ENCODE measurements around the gene CAST. TPM values are rescaled to one million over a fixed set of nuclear protein-coding genes. Genes with fewer than 3 reads are reported as not detected.

The CAST gene
- total RNA-seq, 2 experiments from 2014 or later, result 124 to 131 TPM

- POLR2A ChIA-PET, result no interaction called here
- H3K4me3 Mint-ChIP-seq, result no peak overlapping the region
- intact Hi-C loops (cut with micrococcal nuclease), result no loop called here
These were observed 25.6 kb upstream of the CAST start for GRCh38 chr5:96636594-96636993.

GRCh38 chr5:96637196-96637595 is 25.0 kb upstream of the CAST start:
- ATAC-seq (no peak), DNase-seq (no peak)
- no peak overlapping the region for H3K27ac Mint-ChIP-seq
- CTCF ChIA-PET, result interaction anchor here (1.0 to 2.3 kb wide), 4 partner anchors 15 to 294 kb away, joined by 3 to 5 read pairs (median 4); no protein-coding TSS in a partner anchor
- no peak for TF ChIP-seq CTCF (IDR thresholded peaks at IDR 0.05)
- no peak overlapping the region for H3K4me3 Mint-ChIP-seq
- H3K27me3 Mint-ChIP-seq, result peaks cover 7% of the 10 kb centered on the region
- no peaks in the 10 kb centered on the region for H3K9me3 Mint-ChIP-seq
- H3K36me3 Mint-ChIP-seq (ENCODE audit: low read depth), result no peaks in the 10 kb centered on the region
- POLR2A ChIA-PET, result no interaction called here
- H3K4me1 Mint-ChIP-seq (ENCODE audit: low read depth), result no peaks in the 10 kb centered on the region
- intact Hi-C loops (cut with micrococcal nuclease), result no loop called here

More at GRCh38 chr5:96636594-96636993, 25.6 kb upstream of the CAST start:
- no peak for DNase-seq
- H3K9me3 Mint-ChIP-seq, result no peaks in the 10 kb centered on the region
- TF ChIP-seq CTCF (IDR thresholded peaks at IDR 0.05), result no peak
- peaks cover 7% of the 10 kb centered on the region for H3K27me3 Mint-ChIP-seq
- CTCF ChIA-PET, result interaction anchor here (1.0 to 2.3 kb wide), 5 partner anchors 16 to 294 kb away, joined by 3 to 5 read pairs (median 4); no protein-coding TSS in a partner anchor
- no peak for ATAC-seq
- no peaks in the 10 kb centered on the region for H3K36me3 Mint-ChIP-seq (ENCODE audit: low read depth)
- no peaks in the 10 kb centered on the region for H3K4me1 Mint-ChIP-seq (ENCODE audit: low read depth)
- no peak overlapping the region for H3K27ac Mint-ChIP-seq

- ChIA-PET CTCF (no interaction called here), POLR2A (interaction anchor here (0.6 kb wide), 1 partner anchor 25 kb away, joined by 3 read pairs; no protein-coding TSS in a partner anchor)
- ATAC-seq, result no peak
- Mint-ChIP-seq H3K9me3 (no peaks in the 10 kb centered on the region), H3K27me3 (peaks cover 7% of the 10 kb centered on the region), H3K36me3 (ENCODE audit: low read depth) (no peaks in the 10 kb centered on the region), H3K4me1 (ENCODE audit: low read depth) (no peaks in the 10 kb centered on the region), H3K4me3 (no peak overlapping the region), H3K27ac (no peak overlapping the region)
- no peak for DNase-seq
- intact Hi-C loops (cut with micrococcal nuclease), result no loop called here
- TF ChIP-seq CTCF (IDR thresholded peaks at IDR 0.05), result no peak
These were observed 23.6 kb upstream of the CAST start for GRCh38 chr5:96638561-96638960.

- DNase-seq (no peak), ATAC-seq (no peak)
- Mint-ChIP-seq H3K4me1 (ENCODE audit: low read depth) (no peaks in the 10 kb centered on the region), H3K36me3 (ENCODE audit: low read depth) (no peaks in the 10 kb centered on the region), H3K27me3 (peaks cover 2% of the 10 kb centered on the region), H3K9me3 (no peaks in the 10 kb centered on the region), H3K4me3 (no peak overlapping the region), H3K27ac (no peak overlapping the region)
- ChIA-PET POLR2A (no interaction called here), CTCF (no interaction called here)
- intact Hi-C loops (cut with micrococcal nuclease), result no loop called here
- TF ChIP-seq CTCF (IDR thresholded peaks at IDR 0.05), result no peak
These were observed 21.5 kb upstream of the CAST start for GRCh38 chr5:96640696-96641095.

GRCh38 chr5:96641368-96642280 is 20.6 kb upstream of the CAST start:
- peaks cover under 1% of the 10 kb centered on the region for H3K27me3 Mint-ChIP-seq
- ChIA-PET CTCF (interaction anchor here (0.8 kb wide), 1 partner anchor 28 kb away, joined by 3 read pairs; no protein-coding TSS in a partner anchor), POLR2A (no interaction called here)
- intact Hi-C loops (cut with micrococcal nuclease), result no loop called here
- TF ChIP-seq CTCF (IDR thresholded peaks at IDR 0.05), result no peak
- DNase-seq (no peak), ATAC-seq (no peak)
- H3K4me3 Mint-ChIP-seq, result no peak overlapping the region
- no peaks in the 10 kb centered on the region for H3K4me1 Mint-ChIP-seq (ENCODE audit: low read depth)
- H3K9me3 Mint-ChIP-seq, result no peaks in the 10 kb centered on the region
- H3K36me3 Mint-ChIP-seq (ENCODE audit: low read depth), result no peaks in the 10 kb centered on the region
- no peak overlapping the region for H3K27ac Mint-ChIP-seq
